NCI-H526 treated with DMSO at 0.1 percent for 48 hours (cell line): ENCODE measurements around the gene ADRA2B.
"Not testable (repeated sequence)": the region's sequence is repeated elsewhere in the genome, so short reads cannot be mapped to it uniquely, and the experiment has no call there.

Source experiments
- DNase-seq: peaks from one replicate; lab custom pipeline; 2025; lab: John Stamatoyannopoulos, UW

The ADRA2B gene

GRCh38 chr2:96088340-96089335 lies 27.7 kb downstream of the ADRA2B start:
- DNase-seq = no peak

DNA sequence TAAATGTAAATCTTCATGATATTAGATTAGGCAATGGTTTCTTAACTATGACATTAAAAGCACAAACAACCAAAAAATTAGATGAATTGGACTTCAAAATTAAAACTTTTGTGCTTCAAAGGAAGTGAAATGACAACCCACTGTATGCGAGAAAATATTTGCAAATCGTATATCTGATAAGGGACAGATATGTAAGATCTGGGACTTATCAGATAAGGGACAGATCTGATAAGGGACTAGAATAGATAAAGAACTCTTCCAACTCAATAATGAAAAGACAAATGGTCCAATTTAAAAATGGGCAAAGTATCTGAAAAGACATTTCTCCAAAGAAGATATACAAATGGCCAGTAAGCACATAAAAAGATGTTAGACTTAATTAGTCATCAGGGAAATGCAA lies 29.2 kb downstream of the ADRA2B start:
- peak; percentile 47 for DNase-seq

DNA sequence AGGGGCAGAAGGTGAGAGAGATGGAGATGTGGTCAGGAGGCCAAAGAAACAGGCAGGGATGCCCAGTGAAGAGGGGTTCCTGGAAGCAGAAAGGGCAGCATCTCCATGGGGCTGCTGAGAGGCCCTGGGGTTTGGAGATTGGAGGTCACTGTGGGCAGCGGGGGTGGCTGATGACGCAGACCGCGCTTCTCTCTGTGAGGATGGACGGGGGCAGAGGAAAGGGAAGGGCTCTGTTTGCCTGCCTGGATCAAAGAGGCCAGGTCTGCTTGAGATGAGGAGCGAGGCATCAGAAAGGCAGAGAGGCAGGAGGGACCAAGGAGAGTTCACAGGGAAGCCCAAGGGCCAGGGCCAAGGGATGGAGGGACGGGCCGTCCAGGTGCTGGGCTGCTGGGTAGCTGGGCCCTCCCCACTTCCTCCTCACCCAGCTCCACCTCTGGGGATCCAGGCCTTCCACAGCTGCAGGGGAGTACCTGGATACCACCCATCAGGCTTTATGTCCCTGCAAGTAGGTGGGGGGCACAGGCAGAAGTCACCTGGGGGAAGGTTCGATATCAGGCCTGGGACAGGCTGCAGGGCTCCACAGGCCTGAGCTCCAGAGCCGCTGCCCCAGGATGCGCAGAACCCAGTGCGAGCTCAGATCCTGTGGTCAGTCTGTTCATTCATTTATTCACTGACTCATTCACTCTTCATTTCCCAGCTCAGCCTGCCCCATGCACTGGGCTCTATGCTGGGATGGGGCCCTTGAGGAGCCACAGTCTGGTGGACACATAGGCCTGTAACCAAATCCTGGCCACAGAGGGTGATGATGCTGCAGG lies 30.6 kb downstream of the ADRA2B start:
- DNase-seq = no peak

- DNase-seq = not testable (repeated sequence)
Observed at GRCh38 chr2:96084858-96085518, 31.4 kb downstream of the ADRA2B start.

GRCh38 chr2:96083989-96084857 lies 32.1 kb downstream of the ADRA2B start:
- DNase-seq = no peak

GRCh38 chr2:96083064-96083939 lies 33.1 kb downstream of the ADRA2B start:
- no peak for DNase-seq

DNA sequence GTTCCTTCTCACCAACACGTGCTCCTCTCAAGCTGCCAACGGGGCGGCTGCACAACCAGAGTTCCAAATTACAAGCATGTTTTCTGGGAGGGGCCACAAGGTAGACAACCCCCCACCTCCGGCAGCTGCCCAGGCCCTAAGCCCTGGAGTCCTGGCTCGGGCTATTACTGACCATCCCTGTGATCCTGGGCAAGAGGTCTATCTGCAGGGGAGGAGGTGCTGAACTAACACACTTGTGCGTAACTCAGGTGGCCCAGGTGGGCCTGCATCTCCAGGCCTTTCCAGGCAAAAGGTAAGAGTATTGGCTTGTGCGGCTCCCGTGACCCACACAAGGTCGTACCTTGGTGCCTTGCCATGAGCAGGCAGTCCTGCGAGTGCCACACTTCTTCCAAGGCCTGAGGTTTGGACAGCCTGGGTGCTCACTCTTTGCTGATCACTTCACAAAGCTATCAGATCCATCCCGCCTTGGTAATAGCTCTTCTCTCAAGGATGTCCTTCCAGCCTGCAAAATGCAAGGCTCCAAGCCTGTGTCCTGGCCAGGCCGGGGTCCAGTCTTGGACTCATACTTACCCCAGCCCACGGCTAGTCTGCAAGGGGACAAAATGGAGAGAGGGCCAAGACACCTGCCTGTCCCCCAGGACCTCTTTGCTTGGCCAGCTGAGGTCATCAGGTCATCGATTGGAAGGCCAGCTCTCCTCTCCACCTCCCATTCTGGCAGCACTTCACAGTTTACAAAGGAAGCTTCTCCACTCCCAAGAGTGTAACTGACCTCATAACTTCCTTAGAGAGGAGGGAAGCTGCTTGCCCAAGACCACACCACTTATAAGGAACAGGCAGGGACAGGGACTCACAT lies 33.9 kb downstream of the ADRA2B start:
- no peak for DNase-seq

DNA sequence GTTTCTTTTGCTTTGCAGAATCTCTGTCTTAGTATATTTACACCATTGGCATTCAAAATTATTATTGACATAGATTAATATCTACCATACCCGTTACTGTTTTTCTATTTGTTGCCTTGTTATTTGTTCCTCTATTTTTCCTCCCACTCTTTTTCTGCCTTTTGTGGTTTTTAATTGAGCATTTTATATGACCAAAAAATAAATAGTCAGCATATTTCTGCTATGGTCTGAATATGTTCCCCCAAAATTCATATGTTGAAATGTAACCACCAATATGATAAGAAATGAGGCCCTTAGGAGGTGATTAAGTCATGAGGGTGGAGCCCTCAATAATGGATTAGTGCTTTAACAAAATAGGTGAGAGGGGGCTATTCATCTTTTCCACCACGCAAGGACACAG lies 35.3 kb downstream of the ADRA2B start:
- no peak for DNase-seq

DNA sequence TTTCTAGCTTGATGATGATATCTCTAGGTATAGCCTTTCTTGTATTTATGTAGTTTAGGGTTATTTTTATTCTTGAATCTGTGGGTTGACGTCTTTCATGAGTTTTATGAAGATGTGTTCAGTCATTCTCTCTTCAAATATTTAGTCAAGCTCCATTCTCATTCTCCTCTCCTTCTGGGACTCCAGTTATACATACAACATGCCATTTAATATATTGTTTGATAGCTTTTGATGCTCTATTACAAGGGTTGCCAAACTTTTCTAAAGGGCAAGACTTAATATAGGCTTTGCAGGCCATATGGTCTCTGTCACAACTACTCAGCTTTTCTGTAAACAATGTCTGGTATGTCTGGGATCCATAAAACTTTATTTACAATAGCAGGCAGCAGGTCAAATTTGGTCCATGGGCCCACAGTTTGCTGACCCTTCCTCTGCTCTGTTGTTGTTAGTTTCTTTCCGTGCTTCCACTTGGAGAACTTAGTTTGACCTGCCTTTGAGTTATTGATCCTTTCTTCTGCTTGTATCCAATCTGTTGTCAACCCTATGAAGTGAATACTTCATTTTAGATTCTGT lies 41.1 kb downstream of the ADRA2B start:
- no peak for DNase-seq

DNA sequence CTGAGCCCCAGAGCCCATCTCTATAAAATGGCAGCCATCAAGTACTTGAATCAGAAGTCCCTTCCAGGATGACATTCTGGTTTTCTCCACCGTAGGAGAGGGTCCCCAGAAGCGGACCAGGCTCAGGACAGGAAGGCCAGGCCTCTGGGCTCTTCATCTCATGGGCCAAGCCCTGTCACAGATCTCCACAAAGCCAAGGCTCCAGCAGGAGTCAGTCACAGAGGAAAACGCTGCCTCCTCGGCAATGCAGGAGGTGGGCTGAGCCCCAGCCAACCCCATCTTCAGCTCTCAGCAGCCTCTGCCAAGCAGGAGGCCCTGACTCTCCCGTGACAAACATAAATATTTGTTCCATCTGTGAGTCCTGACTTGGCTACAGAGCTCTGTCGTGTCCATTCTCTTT lies 42.2 kb downstream of the ADRA2B start:
- no peak for DNase-seq

DNA sequence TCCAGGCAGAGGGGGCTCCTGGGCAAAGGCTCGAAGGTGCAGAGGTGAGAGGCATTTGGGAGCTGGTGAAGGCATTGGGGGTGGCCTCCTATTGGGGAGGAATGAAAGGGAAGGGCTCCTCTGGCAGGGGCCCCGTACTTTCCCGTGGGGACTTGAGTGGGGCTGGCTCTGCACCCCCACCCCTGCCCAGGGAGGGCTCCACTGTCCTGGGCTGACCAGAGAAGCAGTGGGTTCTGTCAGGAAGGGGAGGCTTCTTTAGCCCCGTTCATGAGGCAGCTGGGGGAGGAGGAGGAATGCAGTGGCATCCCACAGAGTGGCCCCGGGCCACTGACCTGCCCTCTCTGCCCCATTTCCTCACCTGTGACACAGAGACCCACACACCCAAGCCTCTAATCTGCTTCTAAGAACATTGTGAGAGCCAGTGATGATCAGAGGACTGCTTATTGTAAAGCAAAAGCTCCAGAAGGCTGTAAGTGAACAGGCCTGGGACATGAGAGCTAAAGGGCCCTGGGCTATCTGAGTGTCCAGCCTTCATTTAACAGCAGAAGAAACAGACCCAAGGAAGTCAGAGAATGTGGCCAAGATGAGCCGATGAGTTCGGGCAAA lies 43.1 kb downstream of the ADRA2B start:
- no peak for DNase-seq

- DNase-seq = no peak
Observed at GRCh38 chr2:96072746-96073145, 43.6 kb downstream of the ADRA2B start.

- not testable (repeated sequence) for DNase-seq
Observed at GRCh38 chr2:96071977-96072491, 44.3 kb downstream of the ADRA2B start.

DNA sequence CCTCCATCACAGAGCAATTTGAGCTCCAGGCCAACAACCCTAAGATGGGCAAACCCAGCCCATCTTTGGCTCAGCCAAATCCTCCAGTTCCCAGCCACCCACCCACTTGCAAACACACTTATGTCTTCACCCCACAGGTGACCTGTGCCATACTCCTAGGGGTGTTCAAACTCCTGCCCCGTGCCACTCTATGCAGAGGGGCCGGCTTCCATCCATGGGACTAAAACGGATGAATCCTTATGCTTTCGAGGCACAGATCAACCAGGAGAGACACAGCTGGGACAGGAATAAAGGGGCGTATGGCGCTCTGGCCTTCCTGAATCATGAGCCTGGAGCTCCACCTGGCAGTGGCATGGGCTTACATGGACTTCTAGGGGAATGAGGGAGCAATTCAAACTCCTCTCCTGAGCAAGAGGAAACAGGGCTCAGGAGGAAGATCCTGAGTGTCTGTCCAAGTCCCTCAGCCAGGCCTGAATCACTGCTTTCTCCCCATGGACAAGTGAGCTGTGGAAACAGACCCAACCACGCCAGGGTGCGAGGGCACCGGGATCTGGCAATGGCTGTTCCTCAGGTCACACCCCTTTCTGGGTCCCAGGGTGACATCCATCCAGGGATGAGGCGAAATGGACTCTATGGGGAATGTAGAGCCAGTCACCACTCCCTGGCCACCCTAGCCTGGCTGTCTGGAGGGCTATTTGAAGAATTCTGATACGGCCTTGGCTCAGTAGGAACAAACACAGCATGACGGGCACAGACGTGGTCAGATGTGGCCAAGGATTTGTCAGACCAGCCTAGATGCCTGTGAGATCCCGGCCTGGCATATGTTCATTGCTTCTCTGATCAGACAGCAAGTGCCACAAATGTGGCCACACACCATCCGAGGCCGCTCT lies 45.0 kb downstream of the ADRA2B start:
- not testable (repeated sequence) for DNase-seq

GRCh38 chr2:96070351-96070750 lies 46.0 kb downstream of the ADRA2B start:
- not testable (repeated sequence) for DNase-seq

DNA sequence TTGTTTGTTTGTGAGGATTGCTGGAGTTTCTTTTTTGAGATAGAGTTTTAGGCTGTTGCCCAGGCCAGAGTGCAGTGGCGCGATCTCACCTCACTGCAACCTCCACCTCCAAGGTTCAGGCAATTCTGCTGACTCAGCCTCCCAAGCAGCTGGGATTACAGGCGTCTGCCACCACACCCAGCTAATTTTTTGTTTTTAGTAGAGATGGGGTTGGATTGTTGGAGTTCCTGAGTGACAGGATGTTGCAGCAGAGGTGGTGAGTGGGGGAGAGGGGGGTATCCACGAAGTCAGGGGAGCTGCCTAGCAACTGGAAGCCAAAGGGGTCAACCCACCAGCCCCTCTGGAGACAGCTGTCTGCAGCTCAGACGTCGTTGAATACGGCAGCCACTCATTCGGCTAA lies 46.5 kb downstream of the ADRA2B start:
- not testable (repeated sequence) for DNase-seq

DNA sequence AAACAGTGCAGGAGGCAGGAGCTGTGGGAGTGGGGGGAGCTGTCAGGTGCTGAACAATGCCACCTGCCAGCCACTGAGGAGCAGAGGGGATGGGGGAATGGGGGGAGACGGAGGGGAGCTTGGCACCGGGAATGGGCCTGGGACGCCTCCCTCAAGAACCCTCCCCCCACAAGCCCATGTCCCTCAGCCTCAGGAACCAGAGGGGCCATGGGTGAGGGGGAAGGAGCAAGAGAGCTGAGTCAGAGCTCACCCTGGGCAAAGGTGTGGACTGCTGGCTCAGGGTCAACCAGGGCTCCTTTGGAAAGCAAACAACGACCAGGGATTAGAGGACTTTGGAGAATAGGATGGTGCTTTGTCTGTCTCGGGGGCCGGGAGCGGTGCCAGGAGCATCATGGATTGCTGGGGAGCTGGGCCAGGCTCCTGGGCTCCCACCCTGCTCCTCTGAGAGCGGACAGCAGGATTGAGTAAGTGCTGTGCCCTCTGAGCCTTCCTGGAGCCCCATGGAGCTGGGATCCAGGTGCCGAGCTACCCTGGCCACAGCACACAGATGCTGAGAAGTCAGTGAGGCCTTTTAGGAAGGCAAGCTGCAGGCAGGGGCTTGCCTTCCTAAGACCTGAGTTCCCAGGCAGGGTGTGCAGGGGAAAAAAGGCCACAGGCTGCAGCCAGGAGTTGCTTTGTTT lies 48.3 kb downstream of the ADRA2B start:
- not testable (repeated sequence) for DNase-seq
